ENCODE results near the gene STIMATE. TPM values are rescaled to one million over a fixed set of nuclear protein-coding genes. Genes with fewer than 3 reads are reported as not detected.

STIMATE gene
- total and polyA plus RNA-seq, 10 donors = 4.0 to 65.6 (median 34.0) TPM

DNA sequence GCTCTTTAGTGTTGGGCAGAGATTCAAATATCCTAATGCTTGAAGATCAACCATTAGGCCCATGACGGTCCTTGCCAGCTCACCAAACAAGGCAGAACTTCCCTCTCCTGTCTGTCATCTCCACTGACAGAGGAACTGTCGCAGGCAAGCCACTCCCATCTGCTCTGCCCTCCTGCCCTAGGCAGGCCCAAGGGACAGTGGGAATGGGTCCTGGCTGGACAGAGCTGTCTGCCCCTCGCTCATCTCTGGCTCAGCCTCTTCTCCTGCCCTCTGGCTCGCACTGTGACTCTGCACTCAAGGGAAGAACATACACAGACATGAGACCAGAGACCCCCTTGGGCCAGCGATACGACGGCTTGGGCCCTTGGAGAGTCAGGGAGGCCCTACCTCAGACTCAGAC, 54.9 kb downstream of the STIMATE start:
- Histone ChIP-seq H3K27me3 (replicated peaks in 1 of 7) (no peaks in the 10 kb centered on the region), H3K4me1 (peaks cover 0 to 73% (median 19%) of the 10 kb centered on the region in 6 donors), H3K36me3 (peaks cover 0 to 86% (median 42%) of the 10 kb centered on the region in 6 donors), H3K9me3 (no peaks in the 10 kb centered on the region), H3K27ac (peak overlapping the region in 2 of 8 donors; percentile 30 to 55), H3K4me3 (no peak overlapping the region)
- no peak for TF ChIP-seq CTCF (IDR thresholded peaks at IDR 0.05 in 8 of 11, conservative IDR thresholded peaks at IDR 0.05 in 3 of 11)
- intact Hi-C loops (cut with DNase I; ENCODE audit: low total_unique reads) = no loop called here
- WGBS, 5 donors = 71 to 84% (median 80%) methylated on average over 7 of the region's 7 CpGs
- peak; percentile 69 for DNase-seq

DNA sequence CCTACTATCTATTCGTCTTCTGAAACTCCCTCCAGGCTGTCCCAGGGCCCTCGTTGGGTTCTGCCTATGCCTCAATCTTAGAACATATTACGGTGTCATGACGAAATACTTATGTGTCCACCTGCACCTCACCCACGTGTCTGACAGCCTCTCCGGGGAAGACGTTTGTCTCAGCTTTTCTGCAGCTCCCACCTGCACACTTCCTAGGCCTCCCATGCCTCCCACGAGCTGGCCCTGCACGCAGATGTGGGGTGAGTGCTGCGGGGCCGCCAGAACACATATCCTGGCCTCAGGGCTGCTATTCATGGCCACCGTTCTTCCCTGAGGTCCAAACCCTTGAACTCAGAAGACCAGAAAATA, 55.4 kb downstream of the STIMATE start:
- H3K9me3 ChIP-seq = no peaks in the 10 kb centered on the region
- H3K4me3 ChIP-seq = no peak overlapping the region
- WGBS, 5 donors = 69 to 85% (median 80%) methylated on average over 12 of the region's 12 CpGs
- H3K27me3 ChIP-seq (replicated peaks in 1 of 7) = no peaks in the 10 kb centered on the region
- DNase-seq = peak; percentile 45
- peaks cover 0 to 86% (median 42%) of the 10 kb centered on the region in 6 donors for H3K36me3 ChIP-seq
- intact Hi-C loops (cut with DNase I; ENCODE audit: low total_unique reads) = no loop called here
- peaks cover 0 to 71% (median 18%) of the 10 kb centered on the region in 6 donors for H3K4me1 ChIP-seq
- TF ChIP-seq POLR2AphosphoS5 (IDR thresholded peaks at IDR 0.05) = no peak
- TF ChIP-seq POLR2A (IDR thresholded peaks at IDR 0.05) = no peak
- no peak for TF ChIP-seq CTCF (IDR thresholded peaks at IDR 0.05 in 8 of 11, conservative IDR thresholded peaks at IDR 0.05 in 3 of 11)
- peak overlapping the region in 1 of 8 donors; percentile 55 for H3K27ac ChIP-seq

- Histone ChIP-seq H3K36me3 (peaks cover 0 to 86% (median 42%) of the 10 kb centered on the region in 6 donors), H3K4me1 (peaks cover 0 to 65% (median 15%) of the 10 kb centered on the region in 6 donors), H3K27me3 (replicated peaks in 1 of 7) (no peaks in the 10 kb centered on the region), H3K4me3 (no peak overlapping the region), H3K9me3 (no peaks in the 10 kb centered on the region), H3K27ac (no peak overlapping the region)
- intact Hi-C loops (cut with DNase I; ENCODE audit: low total_unique reads) = no loop called here
- 91 to 95% (median 95%) methylated on average over 12 of the region's 12 CpGs for WGBS, 5 donors
- TF ChIP-seq CTCF (IDR thresholded peaks at IDR 0.05 in 8 of 11, conservative IDR thresholded peaks at IDR 0.05 in 3 of 11) = no peak
- no peak for TF ChIP-seq POLR2AphosphoS5 (IDR thresholded peaks at IDR 0.05)
- no peak for TF ChIP-seq POLR2A (IDR thresholded peaks at IDR 0.05)
- peak; percentile 41 for DNase-seq
Observed at GRCh38 chr3:52841211-52841980, 56.0 kb downstream of the STIMATE start.

DNA sequence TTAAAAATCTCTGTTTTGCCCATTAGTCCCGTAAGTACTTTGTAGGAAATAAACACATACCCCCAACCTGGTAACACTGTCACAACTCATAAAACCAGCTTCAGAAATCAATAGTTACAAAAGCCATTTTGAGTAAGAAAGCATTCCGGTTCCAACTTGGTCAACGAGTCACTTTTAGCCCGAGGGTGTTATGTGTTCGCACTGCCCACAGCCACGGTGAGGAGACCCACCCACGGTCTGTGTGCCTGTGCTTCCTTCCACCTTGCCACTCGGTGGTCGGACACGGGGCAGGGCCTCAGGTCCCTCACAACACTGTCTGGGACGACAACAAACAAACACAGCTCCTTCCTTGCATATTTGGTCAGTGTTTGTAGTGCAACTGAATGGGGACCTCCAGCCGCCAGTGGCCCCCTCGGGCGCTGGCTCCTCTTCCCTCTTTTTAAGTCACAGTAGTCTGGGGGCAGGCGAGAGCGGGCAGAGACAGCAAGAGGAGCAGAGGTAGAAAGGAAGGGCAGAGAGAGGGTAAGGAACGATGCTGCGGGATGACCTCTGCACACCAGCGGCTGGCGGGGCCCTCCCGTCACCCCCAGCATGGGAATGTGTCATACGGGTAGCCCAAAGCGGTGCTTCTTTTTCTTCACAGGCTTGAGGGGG, 57.3 kb downstream of the STIMATE start:
- no peak overlapping the region for H3K4me3 ChIP-seq
- intact Hi-C loops (cut with DNase I; ENCODE audit: low total_unique reads) = no loop called here
- peaks cover 0 to 100% (median 50%) of the 10 kb centered on the region in 6 donors for H3K36me3 ChIP-seq
- H3K4me1 ChIP-seq = peaks cover 0 to 52% (median 9%) of the 10 kb centered on the region in 6 donors
- 86 to 92% (median 89%) methylated on average over 23 of the region's 23 CpGs for WGBS, 5 donors
- TF ChIP-seq POLR2A (IDR thresholded peaks at IDR 0.05) (no peak), POLR2AphosphoS5 (IDR thresholded peaks at IDR 0.05) (no peak), CTCF (IDR thresholded peaks at IDR 0.05 in 8 of 11, conservative IDR thresholded peaks at IDR 0.05 in 3 of 11) (no peak)
- no peaks in the 10 kb centered on the region for H3K27me3 ChIP-seq (replicated peaks in 1 of 7)
- H3K27ac ChIP-seq = no peak overlapping the region
- no peaks in the 10 kb centered on the region for H3K9me3 ChIP-seq
- DNase-seq = peak; percentile 49

Measured in spleen (tissue), 11 donors.